NCI-H510A treated with DMSO at 0.1 percent for 48 hours (cell line): ENCODE measurements around the gene PRDX5.

Source experiments
- DNase-seq: peaks from one replicate; lab custom pipeline; 2025; lab: John Stamatoyannopoulos, UW

PRDX5 gene

DNA sequence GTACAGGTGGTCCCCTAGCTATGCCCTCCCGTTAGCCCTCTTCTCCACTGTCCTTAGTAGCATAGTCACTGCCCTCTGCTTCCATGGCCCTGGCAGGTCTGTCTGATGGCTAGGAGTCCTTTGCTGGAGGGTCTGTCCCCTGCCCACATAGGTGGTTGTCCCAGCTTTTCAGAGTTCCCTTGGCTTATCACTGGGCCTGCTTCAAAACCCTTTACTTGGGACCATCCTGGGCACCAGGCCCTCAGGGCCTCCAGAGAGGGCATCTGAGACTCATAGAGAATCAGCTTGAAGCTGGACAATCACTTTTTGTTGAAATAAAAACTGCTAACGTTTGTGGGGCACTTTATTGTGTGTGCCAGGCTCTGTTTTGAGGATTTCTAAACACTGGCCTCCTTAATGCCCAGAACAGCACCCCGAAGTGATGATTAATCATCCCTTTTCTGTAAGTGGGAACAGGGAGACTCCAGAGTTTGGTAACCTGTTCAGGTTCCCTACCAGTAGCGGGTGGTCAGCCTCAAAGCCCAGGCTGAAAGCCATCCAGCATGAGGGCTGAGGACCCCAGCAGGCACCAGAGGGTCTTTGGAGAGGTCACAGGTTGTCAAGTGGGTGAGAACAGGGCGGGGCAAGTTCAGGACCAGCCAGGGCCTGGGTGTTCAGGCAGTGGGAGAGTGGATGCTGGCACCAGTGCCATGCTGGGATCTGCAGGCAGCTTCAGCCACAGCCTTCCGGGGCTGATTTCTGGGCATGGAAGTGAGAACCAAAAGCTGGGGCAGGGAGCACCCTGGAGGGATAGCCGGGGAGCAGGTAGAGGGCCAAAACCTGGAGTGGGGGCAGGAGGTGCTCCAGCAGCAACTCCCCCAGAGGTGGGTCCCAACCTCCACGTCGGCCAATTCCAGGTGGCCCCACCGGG is 27.3 kb upstream of the PRDX5 start:
- no peak for DNase-seq

DNA sequence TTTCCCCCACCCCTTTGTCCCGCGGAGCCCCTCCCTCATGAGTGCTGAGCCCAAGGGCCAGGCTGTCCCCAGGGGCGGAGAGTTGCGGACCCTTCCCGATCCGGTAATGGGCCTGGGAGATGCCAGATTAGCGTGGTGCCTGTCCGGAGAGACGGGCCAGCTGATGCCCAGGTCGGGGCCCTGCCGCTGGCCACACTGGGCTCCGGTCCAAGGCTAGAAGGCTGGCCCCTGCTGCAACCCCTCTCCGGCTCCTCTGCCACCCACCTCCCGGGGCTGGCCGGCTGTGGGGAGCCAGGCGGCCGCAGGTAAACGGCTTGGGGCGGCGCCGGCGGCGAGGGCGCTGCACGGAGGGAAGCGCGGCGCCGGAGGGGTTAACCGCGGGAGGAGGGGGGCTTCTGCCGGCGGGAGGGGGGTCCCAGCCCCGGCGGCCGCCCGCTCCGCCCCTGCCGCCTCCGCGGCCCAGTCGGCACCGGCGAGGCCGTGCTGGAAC is 26.6 kb upstream of the PRDX5 start, which contains the start of gene KCNK4:
Gene KCNK4, plus strand, starts transcription at position 41 of the 490 bp plus-strand sequence. CDS start 1,717 bp downstream, outside the sequence.
- no peak for DNase-seq

DNA sequence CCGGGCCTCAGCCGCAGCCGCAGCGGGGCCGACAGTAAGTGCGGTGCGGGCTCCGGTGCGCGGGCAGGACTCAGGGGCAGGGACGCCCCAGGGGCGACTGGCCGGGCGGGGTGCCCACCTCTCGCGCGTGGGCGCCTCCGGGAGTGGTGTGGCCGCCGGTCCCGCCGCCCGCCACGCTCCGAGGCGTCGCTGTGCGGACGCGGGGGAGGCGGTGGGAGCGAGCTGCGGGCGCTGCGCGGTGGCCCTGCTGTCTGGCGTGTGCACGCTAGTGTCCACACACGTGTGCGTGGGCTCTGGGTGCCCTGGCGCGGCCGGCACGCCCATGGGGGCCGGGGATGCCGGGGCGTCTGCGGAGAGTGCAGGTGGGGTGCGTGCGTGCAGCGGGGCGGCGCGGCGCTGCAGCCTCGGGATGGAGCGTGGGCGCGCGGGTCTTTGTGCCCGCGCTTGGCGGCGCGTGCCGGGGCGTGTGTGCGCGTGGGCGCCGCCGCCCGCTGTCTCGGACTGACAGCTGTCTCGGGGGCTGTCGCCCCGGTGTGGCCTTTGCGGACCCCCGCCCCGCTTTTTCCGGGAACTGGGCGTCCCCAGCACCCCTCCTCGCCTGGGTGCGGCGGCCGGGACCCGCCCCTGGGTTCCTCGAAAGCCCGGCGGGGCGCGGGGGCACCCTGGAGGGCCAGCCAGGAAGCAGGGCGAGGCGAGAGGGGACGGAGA is 26.0 kb upstream of the PRDX5 start:
- no peak for DNase-seq

DNA sequence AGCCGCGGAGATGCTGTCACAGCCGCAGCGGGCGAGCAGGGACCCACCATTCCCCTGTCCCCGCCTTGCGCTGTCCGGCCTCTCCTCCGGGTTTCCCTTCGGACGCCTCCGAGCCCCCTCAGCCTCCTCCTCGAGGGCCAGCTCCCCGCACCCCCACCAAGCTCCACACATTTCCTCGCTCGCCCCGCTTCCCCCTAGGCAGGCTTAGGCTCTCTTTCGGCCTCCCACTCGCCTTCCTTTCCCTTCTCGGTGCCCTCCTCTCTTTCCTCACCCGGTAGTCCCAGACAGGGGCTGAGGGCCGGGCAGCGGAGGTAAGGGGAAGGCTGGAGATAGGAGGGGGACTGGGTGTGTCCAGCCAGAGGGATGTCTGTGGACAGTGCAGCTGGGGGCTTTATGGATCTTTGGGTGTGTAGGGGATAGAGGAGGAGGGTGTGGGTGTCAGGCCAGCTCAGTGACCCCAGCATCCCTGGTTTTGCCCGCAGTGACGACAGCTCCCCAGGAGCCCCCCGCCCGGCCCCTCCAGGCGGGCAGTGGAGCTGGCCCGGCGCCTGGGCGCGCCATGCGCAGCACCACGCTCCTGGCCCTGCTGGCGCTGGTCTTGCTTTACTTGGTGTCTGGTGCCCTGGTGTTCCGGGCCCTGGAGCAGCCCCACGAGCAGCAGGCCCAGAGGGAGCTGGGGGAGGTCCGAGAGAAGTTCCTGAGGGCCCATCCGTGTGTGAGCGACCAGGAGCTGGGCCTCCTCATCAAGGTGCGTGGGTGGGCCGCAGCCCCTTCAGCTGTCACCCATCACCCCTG is 25.3 kb upstream of the PRDX5 start:
- no peak for DNase-seq

DNA sequence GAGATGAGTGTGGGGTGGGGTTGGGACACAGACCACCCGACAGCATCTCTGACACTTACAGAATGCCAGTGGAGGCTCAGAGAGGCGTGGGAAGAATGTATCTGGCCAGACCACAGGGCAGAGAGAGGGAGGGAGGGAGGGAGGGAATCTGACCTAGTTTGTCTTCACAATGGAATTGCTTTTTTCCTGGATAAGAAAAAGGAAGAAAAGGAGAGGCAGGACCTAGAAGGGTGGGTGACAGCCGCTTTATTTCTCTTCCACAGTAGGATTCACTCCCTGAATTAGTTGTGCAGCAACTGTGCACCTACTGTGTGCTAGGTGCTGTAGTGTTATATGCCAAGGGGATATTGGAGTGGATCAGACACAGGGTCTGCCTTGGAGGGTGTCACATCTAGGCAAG is 23.1 kb upstream of the PRDX5 start:
- DNase-seq, result no peak

DNA sequence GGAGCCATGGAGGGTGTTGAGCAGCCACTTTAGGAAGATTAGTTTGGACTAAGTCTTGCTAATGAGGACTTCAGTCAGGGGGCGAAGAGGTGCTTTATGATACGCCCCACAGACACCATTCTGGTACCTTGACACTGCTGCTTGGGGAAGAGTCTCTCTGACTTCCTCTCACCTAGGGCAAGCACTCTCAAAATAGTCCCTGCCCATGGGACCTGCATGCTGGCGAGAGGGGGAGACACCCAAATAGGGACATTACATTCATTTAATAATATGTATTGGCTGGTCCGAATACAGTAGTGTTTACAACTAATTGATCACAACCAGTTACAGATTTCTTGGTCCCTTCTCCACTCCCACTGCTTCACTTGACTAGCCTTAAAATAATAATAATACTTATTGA is 22.2 kb upstream of the PRDX5 start:
- no peak for DNase-seq

DNA sequence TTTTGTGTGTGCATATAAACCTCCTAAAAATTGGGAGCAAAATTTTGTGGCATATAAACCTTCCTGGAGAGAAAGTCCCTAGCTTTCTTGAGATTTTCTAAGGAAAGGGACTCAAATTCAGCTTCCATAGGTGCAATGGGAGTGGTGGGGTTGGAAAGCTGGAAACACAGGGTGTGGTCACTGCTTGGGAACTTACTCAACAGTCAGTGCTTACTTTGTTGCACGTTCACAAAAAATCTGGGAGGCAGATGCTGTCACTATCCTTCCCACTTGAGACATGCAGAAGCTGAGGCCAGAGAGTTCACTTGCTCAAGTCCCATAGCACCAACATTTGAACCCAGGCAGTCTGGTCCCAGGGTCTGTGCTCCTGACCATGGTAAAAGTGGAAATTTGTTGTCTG is 21.7 kb upstream of the PRDX5 start:
- no peak for DNase-seq

DNA sequence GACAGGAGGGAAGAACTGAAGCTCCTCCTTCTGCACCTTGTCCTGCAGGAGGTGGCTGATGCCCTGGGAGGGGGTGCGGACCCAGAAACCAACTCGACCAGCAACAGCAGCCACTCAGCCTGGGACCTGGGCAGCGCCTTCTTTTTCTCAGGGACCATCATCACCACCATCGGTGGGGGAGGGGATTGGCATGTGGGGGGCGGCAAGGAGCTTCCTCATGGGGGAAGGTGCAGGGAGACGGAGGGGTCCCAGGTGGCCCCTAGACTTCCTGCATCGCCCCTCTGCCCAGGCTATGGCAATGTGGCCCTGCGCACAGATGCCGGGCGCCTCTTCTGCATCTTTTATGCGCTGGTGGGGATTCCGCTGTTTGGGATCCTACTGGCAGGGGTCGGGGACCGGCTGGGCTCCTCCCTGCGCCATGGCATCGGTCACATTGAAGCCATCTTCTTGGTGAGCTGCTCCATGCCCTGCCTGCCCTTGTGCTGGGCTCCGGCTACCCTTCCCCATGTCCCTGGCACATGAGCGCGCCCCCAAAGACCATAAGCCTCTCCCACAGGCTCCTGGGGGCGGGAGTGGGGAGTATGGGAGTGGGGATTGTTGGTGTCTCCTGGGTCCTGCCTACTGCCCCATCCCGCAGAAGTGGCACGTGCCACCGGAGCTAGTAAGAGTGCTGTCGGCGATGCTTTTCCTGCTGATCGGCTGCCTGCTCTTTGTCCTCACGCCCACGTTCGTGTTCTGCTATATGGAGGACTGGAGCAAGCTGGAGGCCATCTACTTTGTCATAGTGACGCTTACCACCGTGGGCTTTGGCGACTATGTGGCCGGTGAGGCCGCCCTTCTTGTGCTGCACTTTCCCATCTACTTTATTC is 20.9 kb upstream of the PRDX5 start:
- no peak for DNase-seq

DNA sequence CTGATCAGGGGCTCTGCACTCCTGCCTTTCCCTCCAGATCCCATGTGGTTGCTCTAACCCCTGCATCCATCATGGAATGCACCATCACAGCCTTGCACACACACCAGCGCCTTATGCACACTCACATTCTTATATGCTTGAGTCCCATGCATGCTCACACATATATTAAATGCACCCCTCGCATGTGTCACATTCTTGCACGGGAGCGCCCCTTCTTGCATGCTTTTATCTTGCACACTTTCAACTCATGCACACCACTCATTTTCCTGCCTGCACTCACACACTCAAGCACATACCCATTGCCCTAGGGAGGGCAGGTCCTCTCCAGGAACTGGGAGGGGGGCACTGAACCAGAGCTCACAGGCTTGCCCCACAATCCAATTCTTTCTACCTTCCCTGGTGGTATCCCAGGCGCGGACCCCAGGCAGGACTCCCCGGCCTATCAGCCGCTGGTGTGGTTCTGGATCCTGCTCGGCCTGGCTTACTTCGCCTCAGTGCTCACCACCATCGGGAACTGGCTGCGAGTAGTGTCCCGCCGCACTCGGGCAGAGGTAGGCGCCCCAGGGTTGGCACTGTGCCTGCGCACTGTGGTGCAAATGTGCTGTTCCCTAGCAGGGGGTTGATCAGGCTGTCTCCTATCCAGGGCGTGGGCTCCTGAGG is 20.1 kb upstream of the PRDX5 start:
- DNase-seq, result no peak

DNA sequence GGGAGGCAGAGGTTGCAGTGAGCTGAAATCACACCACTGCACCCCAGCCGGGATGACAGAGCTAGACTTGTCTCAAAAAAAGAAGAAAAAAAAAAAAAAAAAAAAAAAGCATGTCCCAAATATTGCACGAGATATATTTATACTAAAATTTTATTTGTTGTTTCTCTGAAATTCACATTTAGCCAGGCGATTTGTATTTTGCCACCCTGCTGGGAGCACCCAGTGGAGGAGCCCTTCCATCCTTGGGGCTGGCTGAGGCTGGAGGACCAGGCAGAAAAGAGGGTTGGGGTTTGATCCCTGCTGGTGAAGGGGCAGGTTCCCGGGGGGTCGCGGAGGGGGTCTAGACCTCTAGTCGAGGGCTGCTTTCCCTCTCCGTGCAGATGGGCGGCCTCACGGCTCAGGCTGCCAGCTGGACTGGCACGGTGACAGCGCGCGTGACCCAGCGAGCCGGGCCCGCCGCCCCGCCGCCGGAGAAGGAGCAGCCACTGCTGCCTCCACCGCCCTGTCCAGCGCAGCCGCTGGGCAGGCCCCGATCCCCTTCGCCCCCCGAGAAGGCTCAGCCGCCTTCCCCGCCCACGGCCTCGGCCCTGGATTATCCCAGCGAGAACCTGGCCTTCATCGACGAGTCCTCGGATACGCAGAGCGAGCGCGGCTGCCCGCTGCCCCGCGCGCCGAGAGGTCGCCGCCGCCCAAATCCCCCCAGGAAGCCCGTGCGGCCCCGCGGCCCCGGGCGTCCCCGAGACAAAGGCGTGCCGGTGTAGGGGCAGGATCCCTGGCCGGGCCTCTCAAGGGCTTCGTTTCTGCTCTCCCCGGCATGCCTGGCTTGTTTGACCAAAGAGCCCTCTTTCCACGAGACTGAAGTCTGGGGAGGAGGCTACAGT is 18.7 kb upstream of the PRDX5 start:
- no peak for DNase-seq

DNA sequence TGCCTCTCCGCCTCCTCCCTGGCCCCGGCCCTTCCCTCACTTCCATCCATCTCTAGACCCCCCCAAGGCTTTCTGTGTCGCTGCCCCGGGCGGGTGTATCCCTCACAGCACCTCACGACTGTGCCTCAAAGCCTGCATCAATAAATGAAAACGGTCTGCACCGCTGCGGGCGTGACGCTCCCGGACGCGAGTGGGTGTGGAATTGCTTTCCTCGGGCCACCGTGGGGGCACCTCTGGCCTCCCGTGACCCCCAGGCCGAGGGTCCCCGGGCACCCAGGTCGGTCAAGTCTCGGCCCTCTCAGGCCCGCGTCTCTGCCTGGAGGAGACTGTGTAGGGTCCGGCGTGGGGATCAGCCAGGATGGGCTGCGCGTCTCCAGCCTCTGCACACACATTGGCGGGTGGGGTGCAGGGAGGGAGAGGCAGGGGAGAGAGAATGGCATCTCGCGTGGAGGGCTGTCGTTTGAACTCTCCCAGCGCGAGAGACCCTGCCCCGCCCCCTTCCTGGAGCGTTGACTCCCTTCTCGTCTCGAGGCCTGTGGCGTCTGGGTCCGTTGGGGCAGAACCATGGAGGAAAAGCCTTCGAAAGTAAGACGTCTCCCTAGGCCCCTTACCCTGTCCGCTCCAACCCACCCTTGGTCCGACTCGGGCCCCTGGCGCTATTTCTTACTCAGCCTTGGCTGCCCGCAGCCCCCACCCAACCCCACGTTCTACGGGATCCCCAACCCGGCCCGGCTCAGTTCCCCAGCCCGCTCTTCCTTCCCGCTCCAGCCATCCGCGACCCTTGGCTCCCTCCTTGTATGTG is 17.9 kb upstream of the PRDX5 start, which contains the start of gene CATSPERZ:
Gene CATSPERZ, plus strand, starts transcription at position 512 of the 802 bp plus-strand sequence. Its CDS starts 53 bp downstream, at position 565.
- DNase-seq, result no peak

DNA sequence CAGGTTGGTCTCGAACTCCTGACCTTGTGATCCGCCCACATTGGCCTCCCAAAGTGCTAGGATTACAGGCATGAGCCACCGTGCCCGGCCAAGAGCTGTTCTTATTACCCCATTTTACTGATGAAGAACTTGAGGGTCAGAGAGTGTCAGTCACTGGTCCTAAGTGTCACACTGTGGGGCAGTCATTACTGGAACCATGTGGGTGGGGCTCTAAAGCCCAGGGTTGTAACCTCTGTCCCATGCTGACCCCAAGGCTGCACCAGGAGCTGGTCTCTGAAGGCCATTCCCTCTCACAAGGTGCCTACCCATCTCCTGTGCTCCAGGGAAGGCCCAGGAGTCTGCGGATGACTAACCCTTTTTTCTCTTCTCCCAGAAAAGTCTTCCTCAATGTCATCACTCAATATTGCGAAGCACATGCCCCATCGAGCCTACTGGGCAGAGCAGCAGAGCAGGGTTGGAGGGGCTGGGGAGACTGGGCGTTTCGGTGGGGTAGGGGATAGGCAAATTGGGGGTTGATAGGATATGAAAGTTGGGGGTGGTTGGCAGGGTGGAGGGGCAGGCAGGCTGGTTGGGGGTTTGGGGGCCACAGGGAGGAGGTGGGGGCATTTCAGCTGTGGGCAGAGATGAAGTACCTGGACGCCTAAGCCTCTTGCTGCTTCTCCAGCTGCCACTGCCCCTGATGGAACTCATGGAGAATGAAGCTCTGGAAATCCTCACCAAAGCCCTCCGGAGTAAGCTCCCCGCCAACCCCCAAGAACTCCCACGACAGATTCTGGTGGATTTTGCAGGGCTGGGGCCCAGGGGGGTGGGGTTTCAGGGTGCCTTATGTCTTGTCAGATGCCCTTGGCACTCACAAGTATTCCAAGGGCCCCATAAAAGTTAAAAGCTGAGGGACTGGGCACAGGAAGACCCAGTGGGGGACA is 14.6 kb upstream of the PRDX5 start:
- DNase-seq, result no peak

DNA sequence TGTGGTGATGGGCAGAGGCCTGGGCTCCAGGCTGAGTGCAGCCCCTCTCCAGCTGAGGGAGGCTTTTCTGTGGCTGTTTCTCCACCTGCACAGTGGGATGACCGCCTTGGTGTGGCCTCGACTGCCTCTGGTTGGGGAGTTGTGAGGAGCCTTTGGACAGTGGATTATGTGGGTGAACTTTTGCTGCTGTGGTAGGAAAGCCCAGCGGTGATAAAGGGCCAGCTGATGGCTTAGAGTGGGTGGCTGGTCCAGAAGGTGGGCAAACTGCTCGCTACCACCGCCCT is 13.9 kb upstream of the PRDX5 start:
- no peak for DNase-seq

DNA sequence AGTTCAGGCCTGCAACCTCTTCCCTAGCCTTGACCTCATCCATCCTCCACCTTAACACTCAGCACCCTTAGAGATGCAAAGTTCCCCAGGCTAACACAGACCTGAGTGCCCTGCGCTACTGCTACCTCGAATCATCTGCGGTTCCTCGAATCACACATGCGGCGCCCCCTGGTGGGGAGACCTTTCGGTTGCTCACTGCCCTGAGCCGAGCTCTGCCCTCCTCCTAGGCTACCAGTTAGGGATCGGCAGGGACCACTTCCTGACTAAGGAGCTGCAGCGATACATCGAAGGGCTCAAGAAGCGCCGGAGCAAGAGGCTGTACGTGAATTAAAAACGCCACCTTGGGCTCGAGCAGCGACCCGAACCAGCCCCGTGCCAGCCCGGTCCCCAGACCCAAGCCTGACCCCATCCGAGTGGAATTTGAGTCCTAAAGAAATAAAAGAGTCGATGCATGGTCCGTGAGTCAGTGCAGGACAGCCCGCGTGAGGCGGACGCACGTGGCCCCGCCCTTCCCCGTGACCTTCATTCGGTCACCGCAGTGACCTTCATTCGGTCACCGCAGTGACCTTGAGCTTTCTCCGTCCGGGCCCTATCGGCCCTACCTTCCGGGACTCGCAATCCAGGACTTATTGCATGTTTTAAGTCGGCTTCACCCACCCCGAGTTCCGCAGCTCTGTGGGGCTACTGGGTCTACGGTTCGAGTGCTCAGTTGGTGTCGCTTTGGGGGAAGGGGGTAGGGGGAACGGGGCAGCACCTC is 13.4 kb upstream of the PRDX5 start:
- peak; percentile 91 for DNase-seq

DNA sequence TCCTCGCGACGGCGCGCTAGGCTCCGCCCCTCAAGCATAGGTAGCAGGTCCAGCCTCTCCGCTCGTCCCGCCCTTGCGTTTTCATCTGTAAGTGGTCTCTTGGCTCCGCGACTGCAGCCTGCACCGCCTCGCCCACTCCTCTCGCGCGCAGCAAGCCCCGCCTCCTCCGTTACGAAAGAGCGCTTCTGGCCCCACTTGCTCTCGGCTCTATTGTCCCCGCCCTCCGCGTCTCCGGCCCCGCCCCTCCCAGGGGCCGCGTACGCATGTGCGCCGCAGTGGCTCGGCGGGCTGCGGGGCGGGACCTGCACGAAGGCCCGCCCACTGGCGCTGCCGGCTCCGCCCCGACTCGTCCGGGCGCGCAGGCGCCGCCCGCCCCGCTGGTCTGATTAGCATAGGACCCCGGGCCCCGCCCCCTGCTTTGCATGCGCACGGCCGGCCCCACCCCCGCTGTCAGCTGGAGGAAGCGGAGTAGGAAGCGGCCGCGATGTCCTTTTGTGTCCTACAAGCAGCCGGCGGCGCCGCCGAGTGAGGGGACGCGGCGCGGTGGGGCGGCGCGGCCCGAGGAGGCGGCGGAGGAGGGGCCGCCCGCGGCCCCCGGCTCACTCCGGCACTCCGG is 12.7 kb upstream of the PRDX5 start, which contains the start of gene ESRRA:
Gene ESRRA, plus strand, starts transcription at position 450 of the 616 bp plus-strand sequence. CDS start 1,656 bp downstream, outside the sequence.
- DNase-seq, result peak; percentile 99
